Gastrocnemius medialis (tissue), 4 donors: ENCODE results near the gene MRPL45. TPM values are rescaled to one million over a fixed set of nuclear protein-coding genes. Genes with fewer than 3 reads are reported as not detected.

ENCODE experiments used
- ATAC-seq, 2 donors: fragments of 150-250 bp; one replicate each; pipeline ENCODE4 v1.9.1; 2016
- DNase-seq, 2 donors: peaks; one replicate each; pipeline ENCODE4 v3.0.0-alpha.2; 2019
- H3K27ac ChIP-seq, 4 donors: fragments of 200-600 bp; sonication (generic); 1 replicate in 1 of 4; 2 replicates in 3 of 4; pipeline ENCODE4 v1.5.1; 2016 to 2018; ENCODE audit warnings: mild to moderate bottlenecking in 2 of 4, moderate library complexity in 1 of 4
- H3K27me3 ChIP-seq, 3 donors: fragments of 200-600 bp; sonication (generic) in 2 of 3; 1 replicate in 1 of 3; 2 replicates in 2 of 3; pipeline versions ENCODE4 v1.5.1 to v1.6.0; 2016 to 2019; ENCODE audit warnings: mild to moderate bottlenecking in 1 of 3, moderate library complexity in 1 of 3
- H3K36me3 ChIP-seq, 2 donors: fragments of 200-600 bp; sonication (generic) in 1 of 2; one replicate each; pipeline ENCODE4 v1.5.1; 2017 to 2018
- H3K4me1 ChIP-seq, 2 donors: fragments of 200-600 bp; sonication (generic) in 1 of 2; one replicate each; pipeline ENCODE4 v1.5.1; 2016 to 2017; ENCODE audit warnings: mild to moderate bottlenecking in 2 of 2
- H3K4me3 ChIP-seq, 4 donors: fragments of 200-600 bp; sonication (generic) in 3 of 4; 1 replicate in 1 of 4; 2 replicates in 3 of 4; pipeline ENCODE4 v1.5.1; 2016 to 2019; ENCODE audit warnings: mild to moderate bottlenecking in 2 of 4
- H3K9me3 ChIP-seq, 3 donors: fragments of 200-600 bp; sonication (generic) in 2 of 3; 1 replicate in 1 of 3; 2 replicates in 2 of 3; pipeline ENCODE4 v1.5.1; 2016 to 2019
- POLR2A ChIP-seq, 2 donors: fragments of 450-650 bp; IDR thresholded peaks; one replicate each; pipeline ENCODE4 v1.6.1; 2017; ENCODE audit warnings: antibody characterized with exemption in 2 of 2, mild to moderate bottlenecking in 2 of 2, moderate library complexity in 2 of 2
- in situ Hi-C, 4 donors: fragments of 200-750 bp; cut with MboI; loops; one replicate each; pipeline versions ENCODE4 v1.15.0 to v1.8.0; 2017; ENCODE audit warnings: low sequenced_read_pairs in 4 of 4
- intact Hi-C: fragments of 100-400 bp; cut with DNase I; formaldehyde crosslinking; loops from one replicate; pipeline ENCODE4 v1.15.1; 2023; ENCODE audit warnings: low total_unique reads
- total RNA-seq, 4 donors: library from RNA; depleted of rRNA; stranded (reverse); fragments of >200 nt; gene quantifications; one replicate each; pipeline versions ENCODE4 v1.1.0 to v1.2.3, GENCODE V29; 2016
- TF ChIP-seq, protein P1 (sequence below), 5 experiments: fragments of 450-650 bp in 3 of 5; fragments of 200-600 bp in 2 of 5; sonication (generic) in 2 of 5; IDR thresholded peaks in 4 of 5; conservative IDR thresholded peaks in 1 of 5; 1 replicate in 4 of 5; 2 replicates in 1 of 5; pipeline ENCODE4 v1.5.1; 2016 to 2019; ENCODE audit warnings: antibody characterized with exemption in 5 of 5, mild to moderate bottlenecking in 3 of 5, moderate library complexity in 3 of 5

MRPL45 gene
- total RNA-seq, 4 donors from 2014 or later: 48.3 to 64.6 (median 51.2) TPM

DNA sequence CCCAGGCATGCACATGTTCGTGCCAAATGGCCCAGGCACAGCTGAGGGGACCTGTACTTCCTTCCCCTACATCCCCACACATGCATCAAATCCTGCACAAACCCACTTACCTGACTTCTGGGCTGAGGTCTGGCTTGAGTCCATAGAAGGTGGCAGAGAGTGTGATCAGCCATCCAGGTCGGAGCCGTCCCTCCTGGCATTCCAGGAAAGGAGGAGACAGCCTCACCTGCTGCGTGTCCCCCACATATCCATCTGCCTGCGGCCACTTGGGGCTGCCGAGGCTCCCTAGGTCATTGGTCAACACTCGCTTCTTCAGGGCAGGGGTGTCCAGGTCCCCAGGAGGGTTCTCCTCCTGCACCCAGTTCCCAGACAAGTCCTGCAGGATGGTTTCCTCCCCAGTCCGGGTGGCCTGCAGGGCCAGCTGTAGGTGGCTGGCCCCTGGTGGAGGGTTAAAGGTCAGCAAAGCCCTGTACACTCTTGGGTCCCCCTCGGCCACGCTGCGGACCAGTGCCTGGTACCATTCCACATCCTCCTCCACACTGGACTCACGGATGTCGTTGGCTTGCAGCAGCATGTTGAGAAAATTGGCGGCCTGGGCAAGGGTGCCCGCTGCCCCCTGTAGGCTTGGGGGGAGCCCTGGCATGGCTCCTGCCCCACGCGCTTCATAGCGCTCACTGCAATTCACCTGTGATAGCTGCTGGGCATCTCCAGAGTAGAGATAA, 46.1 kb downstream of the MRPL45 start:
- Histone ChIP-seq H3K9me3 (no peaks in the 10 kb centered on the region), H3K27me3 (no peaks in the 10 kb centered on the region), H3K4me3 (no peak overlapping the region), H3K4me1 (no peaks in the 10 kb centered on the region), H3K36me3 (no peaks in the 10 kb centered on the region), H3K27ac (no peak overlapping the region)
- DNase-seq: no peak
- ATAC-seq: no peak
- in situ Hi-C loops (loop anchor here in 1 of 4 donors (5.0 kb wide), 1 partner anchor 74 kb away; no protein-coding TSS in a partner anchor), intact Hi-C loops (no loop called here)
- TF ChIP-seq, protein P1, sequence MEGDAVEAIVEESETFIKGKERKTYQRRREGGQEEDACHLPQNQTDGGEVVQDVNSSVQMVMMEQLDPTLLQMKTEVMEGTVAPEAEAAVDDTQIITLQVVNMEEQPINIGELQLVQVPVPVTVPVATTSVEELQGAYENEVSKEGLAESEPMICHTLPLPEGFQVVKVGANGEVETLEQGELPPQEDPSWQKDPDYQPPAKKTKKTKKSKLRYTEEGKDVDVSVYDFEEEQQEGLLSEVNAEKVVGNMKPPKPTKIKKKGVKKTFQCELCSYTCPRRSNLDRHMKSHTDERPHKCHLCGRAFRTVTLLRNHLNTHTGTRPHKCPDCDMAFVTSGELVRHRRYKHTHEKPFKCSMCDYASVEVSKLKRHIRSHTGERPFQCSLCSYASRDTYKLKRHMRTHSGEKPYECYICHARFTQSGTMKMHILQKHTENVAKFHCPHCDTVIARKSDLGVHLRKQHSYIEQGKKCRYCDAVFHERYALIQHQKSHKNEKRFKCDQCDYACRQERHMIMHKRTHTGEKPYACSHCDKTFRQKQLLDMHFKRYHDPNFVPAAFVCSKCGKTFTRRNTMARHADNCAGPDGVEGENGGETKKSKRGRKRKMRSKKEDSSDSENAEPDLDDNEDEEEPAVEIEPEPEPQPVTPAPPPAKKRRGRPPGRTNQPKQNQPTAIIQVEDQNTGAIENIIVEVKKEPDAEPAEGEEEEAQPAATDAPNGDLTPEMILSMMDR (IDR thresholded peaks at IDR 0.05 in 4 of 5, conservative IDR thresholded peaks at IDR 0.05 in 1 of 5): no peak
- TF ChIP-seq POLR2A (IDR thresholded peaks at IDR 0.05): no peak

GRCh38 chr17:38343608-38344419, 46.8 kb downstream of the MRPL45 start, which contains the start of gene GPR179:
Gene GPR179 (minus strand): TSS chr17:38343956. CDS start chr17:38343789, 167 bp downstream.
- Histone ChIP-seq H3K27ac (no peak within 1 kb of the TSS), H3K27me3 (no peaks in the 10 kb centered on the region), H3K4me1 (no peaks in the 10 kb centered on the region), H3K36me3 (no peaks in the 10 kb centered on the region), H3K4me3 (no peak within 1 kb of the TSS), H3K9me3 (no peaks in the 10 kb centered on the region)
- intact Hi-C loops: no loop called here
- no peak for TF ChIP-seq POLR2A (IDR thresholded peaks at IDR 0.05)
- TF ChIP-seq, protein P1 (IDR thresholded peaks at IDR 0.05 in 4 of 5, conservative IDR thresholded peaks at IDR 0.05 in 1 of 5): no peak
- in situ Hi-C loops: loop anchor here in 1 of 4 donors (5.0 kb wide), 1 partner anchor 73 kb away; no protein-coding TSS in a partner anchor
- DNase-seq (no peak), ATAC-seq (no peak)

DNA sequence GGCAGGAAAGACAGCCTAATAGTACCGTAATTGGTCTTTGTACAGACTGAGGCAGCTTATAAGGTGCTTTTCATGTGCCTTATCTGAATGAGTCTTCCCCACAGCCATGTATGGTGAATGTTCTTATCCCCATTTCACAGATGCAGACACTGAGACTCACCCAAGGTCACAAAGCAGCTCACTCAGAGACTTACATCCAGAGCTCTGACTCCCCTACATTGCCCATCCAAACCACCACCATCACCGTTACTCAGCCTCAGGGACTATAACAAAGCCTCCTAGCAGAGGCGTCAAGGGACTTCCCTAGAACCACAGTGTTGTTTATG, 47.4 kb downstream of the MRPL45 start:
- H3K4me1 ChIP-seq: no peaks in the 10 kb centered on the region
- ATAC-seq: no peak
- no peak for DNase-seq
- H3K27me3 ChIP-seq: no peaks in the 10 kb centered on the region
- no peak overlapping the region for H3K4me3 ChIP-seq
- H3K27ac ChIP-seq: no peak overlapping the region
- TF ChIP-seq POLR2A (IDR thresholded peaks at IDR 0.05): no peak
- no peaks in the 10 kb centered on the region for H3K9me3 ChIP-seq
- in situ Hi-C loops (loop anchor here in 1 of 4 donors (5.0 kb wide), 1 partner anchor 73 kb away; no protein-coding TSS in a partner anchor), intact Hi-C loops (no loop called here)
- H3K36me3 ChIP-seq: no peaks in the 10 kb centered on the region

DNA sequence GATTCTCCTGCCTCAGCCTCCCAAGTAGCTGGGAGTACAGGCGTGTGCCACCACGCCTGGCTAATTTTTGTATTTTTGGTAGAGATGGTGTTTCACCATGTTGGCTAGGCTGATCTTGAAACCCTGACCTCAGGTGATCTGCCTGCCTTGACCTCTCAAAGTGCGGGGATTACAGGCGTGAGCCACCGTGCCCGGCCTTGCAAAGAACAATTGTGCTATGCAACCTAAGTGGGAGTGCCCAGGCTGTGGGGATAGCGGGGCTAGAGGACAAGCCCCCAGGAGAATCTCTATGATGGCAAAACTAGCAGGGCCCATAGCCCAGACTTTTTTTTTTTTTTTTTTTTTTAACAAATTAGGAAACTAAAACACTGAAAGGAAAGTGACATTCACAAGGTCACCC, 48.8 kb downstream of the MRPL45 start:
- ATAC-seq: no peak
- Histone ChIP-seq H3K27ac (no peak overlapping the region), H3K36me3 (no peaks in the 10 kb centered on the region), H3K4me1 (no peaks in the 10 kb centered on the region), H3K4me3 (no peak overlapping the region), H3K27me3 (no peaks in the 10 kb centered on the region), H3K9me3 (no peaks in the 10 kb centered on the region)
- no peak for DNase-seq
- intact Hi-C loops: no loop called here
- TF ChIP-seq, protein P1 (IDR thresholded peaks at IDR 0.05 in 4 of 5, conservative IDR thresholded peaks at IDR 0.05 in 1 of 5): no peak
- TF ChIP-seq POLR2A (IDR thresholded peaks at IDR 0.05): no peak
- in situ Hi-C loops: loop anchor here in 3 of 4 donors (5.0 kb wide), 2 partner anchors 67 to 72 kb away; no protein-coding TSS in a partner anchor
